HT1080 (cell line): ENCODE measurements around the gene PRKCE. TPM values are rescaled to one million over a fixed set of nuclear protein-coding genes. Genes with fewer than 3 reads are reported as not detected.

ENCODE experiments used
- DNase-seq: peaks from one replicate; pipeline ENCODE4 v3.0.0-alpha.2; 2015; ENCODE audit warnings: low read depth
- total RNA-seq: library from RNA; depleted of rRNA; stranded (reverse); fragments of >200 nt; shearing (Covaris generic); gene quantifications from 2 replicates; pipeline ENCODE4 v1.2.3, GENCODE V29; 2014

PRKCE gene
- total RNA-seq, 1 experiment from 2014 or later, result 31.7 TPM

GRCh38 chr2:46175419-46175818 lies 523.9 kb downstream of the PRKCE start:
- no peak for DNase-seq

- peak; percentile 20 for DNase-seq
Observed at GRCh38 chr2:46177461-46178089, 526.1 kb downstream of the PRKCE start.

- DNase-seq, result peak; percentile 89
Observed at GRCh38 chr2:46179037-46179621, 527.7 kb downstream of the PRKCE start.

GRCh38 chr2:46180189-46180588 lies 528.7 kb downstream of the PRKCE start:
- DNase-seq, result no peak

GRCh38 chr2:46181306-46181705 lies 529.8 kb downstream of the PRKCE start:
- no peak for DNase-seq

- peak; percentile 86 for DNase-seq
Observed at GRCh38 chr2:46181789-46182530, 530.5 kb downstream of the PRKCE start.

GRCh38 chr2:46183426-46183825 lies 532.0 kb downstream of the PRKCE start:
- no peak for DNase-seq

- no peak for DNase-seq
Observed at GRCh38 chr2:46184794-46185583, 533.5 kb downstream of the PRKCE start.

- DNase-seq, result no peak
Observed at GRCh38 chr2:46187112-46187618, 535.7 kb downstream of the PRKCE start.

GRCh38 chr2:46188041-46188716 lies 536.7 kb downstream of the PRKCE start:
- DNase-seq, result no peak

GRCh38 chr2:46193356-46193755 lies 541.9 kb downstream of the PRKCE start:
- DNase-seq, result no peak

- no peak for DNase-seq
Observed at GRCh38 chr2:46193855-46194254, 542.4 kb downstream of the PRKCE start.

GRCh38 chr2:46194856-46195255 lies 543.4 kb downstream of the PRKCE start:
- DNase-seq, result no peak

GRCh38 chr2:46195819-46196218 lies 544.3 kb downstream of the PRKCE start:
- DNase-seq, result no peak

GRCh38 chr2:46196871-46197462 lies 545.5 kb downstream of the PRKCE start:
- no peak for DNase-seq

- no peak for DNase-seq
Observed at GRCh38 chr2:46197672-46198071, 546.2 kb downstream of the PRKCE start.

GRCh38 chr2:46198164-46198883 lies 546.8 kb downstream of the PRKCE start:
- no peak for DNase-seq

- DNase-seq, result no peak
Observed at GRCh38 chr2:46198966-46199365, 547.5 kb downstream of the PRKCE start.

GRCh38 chr2:46200100-46200690 lies 548.7 kb downstream of the PRKCE start:
- DNase-seq, result peak; percentile 58
